Measurements from ENCODE around the gene FNBP1L.

- TF ChIP-seq TAF1 (IDR thresholded peaks at IDR 0.05; ENCODE audit: borderline replicate concordance, insufficient read depth, low read length) (no peak), POLR2AphosphoS5 (IDR thresholded peaks at IDR 0.05; ENCODE audit: low read depth, low read length) (no peak), SIN3A (IDR thresholded peaks at IDR 0.05; ENCODE audit: borderline replicate concordance, insufficient read depth, low read length) (no peak)
- TF ChIP-seq, protein P1, sequence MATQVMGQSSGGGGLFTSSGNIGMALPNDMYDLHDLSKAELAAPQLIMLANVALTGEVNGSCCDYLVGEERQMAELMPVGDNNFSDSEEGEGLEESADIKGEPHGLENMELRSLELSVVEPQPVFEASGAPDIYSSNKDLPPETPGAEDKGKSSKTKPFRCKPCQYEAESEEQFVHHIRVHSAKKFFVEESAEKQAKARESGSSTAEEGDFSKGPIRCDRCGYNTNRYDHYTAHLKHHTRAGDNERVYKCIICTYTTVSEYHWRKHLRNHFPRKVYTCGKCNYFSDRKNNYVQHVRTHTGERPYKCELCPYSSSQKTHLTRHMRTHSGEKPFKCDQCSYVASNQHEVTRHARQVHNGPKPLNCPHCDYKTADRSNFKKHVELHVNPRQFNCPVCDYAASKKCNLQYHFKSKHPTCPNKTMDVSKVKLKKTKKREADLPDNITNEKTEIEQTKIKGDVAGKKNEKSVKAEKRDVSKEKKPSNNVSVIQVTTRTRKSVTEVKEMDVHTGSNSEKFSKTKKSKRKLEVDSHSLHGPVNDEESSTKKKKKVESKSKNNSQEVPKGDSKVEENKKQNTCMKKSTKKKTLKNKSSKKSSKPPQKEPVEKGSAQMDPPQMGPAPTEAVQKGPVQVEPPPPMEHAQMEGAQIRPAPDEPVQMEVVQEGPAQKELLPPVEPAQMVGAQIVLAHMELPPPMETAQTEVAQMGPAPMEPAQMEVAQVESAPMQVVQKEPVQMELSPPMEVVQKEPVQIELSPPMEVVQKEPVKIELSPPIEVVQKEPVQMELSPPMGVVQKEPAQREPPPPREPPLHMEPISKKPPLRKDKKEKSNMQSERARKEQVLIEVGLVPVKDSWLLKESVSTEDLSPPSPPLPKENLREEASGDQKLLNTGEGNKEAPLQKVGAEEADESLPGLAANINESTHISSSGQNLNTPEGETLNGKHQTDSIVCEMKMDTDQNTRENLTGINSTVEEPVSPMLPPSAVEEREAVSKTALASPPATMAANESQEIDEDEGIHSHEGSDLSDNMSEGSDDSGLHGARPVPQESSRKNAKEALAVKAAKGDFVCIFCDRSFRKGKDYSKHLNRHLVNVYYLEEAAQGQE (IDR thresholded peaks at IDR 0.05; ENCODE audit: insufficient read depth in 1 of 2, low read depth in 2 of 2, low read length in 2 of 2): no peak
Measured at GRCh38 chr1:93516164-93516563, 68.2 kb downstream of the FNBP1L start.
